CD4-positive, alpha-beta T cell treated with Interleukin-4 for 1 hour (primary cell): ENCODE data around the gene TRPV6.

Source experiments
- DNase-seq, 2 donors: peaks; one replicate each; pipeline ENCODE4 v3.0.0-alpha.2; 2020 to 2022

Gene TRPV6

DNA sequence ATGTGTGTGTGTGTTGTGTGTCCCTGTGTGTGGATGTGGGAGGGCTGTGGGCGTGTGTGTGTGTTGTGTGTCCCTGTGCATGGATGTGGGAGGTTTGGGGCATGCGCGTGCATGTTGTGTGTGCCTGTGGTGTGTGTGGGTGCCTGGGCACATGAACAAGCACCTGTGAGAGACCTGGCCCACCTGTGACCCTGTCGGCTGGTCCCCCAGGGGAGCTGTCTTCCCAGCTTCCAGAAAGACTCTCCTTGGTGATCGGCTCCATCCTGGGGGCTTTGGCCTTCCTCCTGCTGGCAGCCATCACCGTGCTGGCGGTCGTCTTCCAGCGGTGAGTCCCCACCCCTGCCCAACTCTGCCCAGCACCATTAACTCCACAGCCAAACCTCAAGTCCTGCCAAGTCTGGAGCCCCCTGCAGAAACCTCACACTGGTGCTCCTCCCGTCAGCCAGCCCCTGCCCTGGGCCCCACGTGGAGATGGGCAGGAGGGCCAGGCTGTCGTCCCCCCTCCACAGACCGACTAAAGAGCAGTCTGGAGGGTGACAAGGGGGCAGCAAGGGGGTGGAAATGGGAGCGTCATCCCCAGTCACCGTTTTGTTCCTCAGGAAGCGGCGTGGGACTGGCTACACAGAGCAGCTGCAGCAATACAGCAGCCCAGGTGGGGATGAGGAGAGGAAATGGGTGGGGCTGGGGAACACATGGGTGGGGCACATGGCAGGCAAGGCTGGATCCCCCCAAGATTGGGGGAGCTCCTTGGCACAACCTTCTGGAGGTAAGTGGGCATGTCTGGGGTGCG is 18.0 kb downstream of the TRPV6 start:
- no peak for DNase-seq

GRCh38 chr7:142867097-142867378 is 18.5 kb downstream of the TRPV6 start:
- no peak for DNase-seq

GRCh38 chr7:142866361-142867096 is 19.0 kb downstream of the TRPV6 start:
- DNase-seq: peak in 1 of 2 donors; percentile 23

GRCh38 chr7:142865766-142866165 is 19.8 kb downstream of the TRPV6 start:
- no peak for DNase-seq

DNA sequence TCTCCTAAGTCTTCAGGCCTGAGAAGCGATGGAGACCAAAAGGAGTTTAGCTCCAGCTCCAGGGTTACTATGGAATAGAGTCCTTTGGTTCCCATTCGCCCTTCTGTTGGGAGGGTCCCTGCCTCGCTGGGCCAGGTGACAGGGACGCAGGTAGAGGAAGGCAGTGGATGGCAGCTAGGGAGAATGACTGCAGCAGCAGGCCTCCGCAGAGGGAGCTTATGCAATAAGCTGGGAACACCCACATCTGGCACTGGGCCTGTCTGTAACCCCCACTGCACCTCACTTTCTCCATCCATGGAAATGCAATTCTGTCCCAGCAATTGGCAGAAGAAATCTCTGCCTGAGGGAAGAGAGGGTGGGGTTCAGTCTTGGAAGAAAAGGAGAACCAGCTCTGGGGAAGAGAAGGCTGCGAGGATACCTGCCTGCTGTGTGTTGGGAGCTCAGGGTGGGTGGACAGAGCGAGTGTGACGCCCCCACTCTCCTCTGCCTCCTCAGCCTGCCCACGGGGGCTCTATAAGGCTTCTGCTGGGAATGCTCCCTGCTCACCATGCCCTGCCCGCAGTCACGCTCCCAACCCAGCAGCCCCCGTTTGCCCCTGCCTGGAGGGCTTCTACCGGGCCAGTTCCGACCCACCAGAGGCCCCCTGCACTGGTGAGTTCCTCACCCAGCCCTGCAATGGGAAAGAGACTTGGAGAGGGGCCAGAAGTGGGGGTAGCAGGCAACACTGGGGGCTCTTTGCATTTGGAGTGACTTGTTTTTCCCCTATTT is 20.4 kb downstream of the TRPV6 start:
- no peak for DNase-seq

GRCh38 chr7:142863891-142864685 is 21.5 kb downstream of the TRPV6 start:
- DNase-seq: no peak

DNA sequence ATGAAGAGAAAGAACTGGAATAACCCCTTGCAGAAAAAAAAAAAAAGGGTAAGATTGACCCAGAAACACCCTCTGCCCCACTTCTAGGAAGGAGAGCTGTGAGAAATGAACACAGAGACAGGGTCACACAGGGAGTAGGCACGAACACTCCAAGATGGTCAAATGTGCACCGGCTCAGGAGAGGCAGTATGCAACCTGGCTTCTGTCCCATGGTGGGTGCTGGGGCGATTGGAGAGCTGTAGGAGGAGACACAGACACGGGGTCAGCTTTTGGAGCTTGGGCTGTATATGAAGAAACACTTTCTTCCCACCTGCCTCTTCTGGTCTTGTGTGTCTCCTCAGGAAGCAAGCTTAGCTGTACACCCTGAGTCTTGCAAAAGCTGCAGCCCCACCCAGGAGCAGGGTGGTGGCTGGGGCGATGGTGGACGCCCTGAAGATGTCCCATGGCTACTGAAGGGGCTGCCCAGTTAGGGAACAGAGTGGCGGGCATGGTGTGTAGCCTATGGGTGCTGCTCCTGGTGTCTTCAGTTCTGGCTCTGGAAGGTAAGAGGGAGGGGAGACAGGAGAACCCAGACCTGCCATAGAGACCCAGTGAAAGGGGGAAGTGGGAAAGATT is 22.7 kb downstream of the TRPV6 start:
- no peak for DNase-seq

DNA sequence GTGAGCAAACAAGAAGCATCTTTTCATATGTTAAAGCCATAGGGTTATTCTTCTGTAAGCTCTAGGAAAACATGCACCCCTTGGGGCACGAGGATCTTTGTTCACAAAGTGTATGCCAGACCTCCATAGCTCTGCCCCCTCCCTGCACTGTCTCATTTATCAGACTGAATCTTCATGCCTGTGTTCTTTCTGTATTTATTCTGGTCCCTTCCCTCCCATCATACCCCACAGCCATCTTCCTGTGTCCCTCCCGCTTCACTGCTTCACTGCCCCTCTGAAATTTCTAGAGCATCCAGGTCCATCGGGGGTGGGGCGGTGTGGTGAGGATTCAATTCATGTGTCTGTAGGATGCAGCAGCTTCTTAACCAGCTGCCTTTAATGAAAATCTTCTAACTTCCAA is 23.2 kb downstream of the TRPV6 start:
- DNase-seq: no peak

GRCh38 chr7:142860968-142861367 is 24.6 kb downstream of the TRPV6 start:
- no peak for DNase-seq

DNA sequence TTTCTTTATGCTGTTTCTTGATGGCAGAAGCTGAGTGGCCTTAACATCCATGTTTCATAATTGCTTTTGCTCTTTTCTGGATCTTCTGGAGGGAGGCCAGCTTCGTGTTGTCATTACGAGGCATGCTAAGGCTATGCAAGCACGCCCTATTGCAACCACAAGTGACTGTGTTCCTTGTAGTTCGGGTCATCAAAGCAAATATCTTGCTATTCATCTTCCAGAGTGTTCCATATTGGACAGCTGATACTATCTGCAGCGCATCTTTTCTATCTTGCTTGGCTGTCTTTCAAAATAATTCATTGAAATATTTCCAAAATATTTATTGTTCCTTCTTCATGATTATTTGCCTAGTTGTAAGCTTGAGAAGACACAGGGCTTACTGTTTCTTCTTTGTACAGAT is 25.7 kb downstream of the TRPV6 start:
- DNase-seq: no peak

DNA sequence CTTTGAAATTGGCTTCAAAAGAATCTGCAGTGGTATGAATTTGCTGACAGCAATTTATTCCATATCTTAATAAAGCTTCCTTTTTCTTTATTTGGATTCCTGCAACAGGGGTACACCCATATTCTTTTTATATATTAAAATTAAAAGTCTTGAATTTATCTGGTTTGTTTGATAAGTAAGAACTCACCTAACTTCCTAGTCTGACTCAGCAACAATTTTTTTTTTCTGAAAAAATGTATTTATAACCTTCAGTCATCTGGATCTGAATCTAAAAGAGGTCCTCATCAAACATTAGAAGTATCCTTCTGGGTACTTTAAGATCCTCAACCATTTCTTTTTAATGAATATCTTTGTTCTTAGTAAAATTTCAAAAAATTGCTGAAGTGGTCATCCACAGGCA is 26.1 kb downstream of the TRPV6 start:
- DNase-seq: no peak

- DNase-seq: no peak
These were observed 27.9 kb downstream of the TRPV6 start for GRCh38 chr7:142857625-142858024.

DNA sequence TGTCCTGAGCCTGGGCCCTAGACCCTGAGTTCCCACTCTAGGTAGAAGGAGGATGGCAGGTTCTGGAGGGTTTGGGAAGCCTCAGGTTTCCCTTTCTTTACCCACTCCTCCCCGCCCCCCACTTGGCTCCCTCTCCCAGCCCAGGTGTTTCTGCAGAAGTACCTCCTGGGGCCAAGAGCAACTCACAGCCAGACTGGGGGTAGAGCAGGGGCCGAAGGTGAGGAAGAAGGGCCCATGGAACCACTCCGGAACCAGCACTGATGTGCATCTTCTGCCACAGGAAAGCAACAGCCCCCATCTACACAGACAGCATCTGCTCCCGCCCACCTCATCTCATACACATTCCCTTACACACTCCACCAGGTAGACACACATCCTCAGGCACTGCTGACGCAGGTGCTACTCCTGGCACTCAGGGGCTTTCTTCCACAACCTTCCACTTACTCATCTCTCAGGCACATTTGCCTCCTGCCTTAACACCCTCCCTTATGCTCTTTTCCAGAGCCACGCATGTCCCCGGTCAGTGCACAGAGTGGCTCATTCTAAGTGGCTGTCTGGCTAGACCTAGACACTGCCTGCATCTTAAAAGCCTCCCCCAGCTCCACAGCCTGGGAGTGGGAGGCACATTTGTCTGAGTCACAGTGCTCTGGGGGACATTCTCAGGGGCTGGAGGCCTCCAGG is 28.8 kb downstream of the TRPV6 start:
- no peak for DNase-seq

DNA sequence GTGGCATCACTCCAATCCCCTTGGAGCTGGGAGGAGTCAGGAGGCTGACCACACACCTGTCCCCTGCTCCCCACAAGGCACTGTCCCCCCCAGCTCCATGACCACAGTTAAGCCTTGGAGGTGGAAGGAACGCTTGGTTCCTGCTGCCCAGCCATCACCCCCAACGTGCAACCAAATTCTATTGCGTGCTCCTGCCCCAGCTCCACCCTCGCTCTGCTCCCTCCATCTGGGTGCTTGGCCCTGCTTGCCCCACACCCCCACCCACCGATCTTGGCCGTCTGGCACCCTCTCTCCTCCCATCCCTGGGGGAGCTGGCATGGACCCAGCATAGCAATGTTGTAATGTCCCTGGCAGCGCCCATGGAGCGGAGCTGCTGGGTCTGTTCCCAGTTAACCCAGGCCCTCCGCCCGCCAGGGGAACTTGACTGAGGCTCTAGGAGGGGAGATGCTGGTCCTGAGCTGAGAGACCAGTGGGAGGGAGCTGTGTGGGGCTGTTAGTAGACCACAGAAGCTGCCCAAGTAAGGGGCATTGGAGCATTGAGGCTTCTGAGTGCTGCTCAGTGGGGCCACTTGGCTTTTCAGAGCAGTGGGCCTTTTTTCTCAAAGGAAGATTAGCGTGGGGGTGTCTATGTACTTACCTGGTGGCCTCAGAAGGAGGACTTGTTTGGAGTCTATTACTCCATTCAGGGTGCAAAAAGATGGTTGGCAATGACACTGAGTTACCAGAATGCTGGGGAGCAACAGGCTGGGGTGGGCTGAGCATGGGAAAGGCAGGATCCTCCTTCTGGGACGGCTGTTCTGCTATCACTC is 29.6 kb downstream of the TRPV6 start:
- DNase-seq: no peak

DNA sequence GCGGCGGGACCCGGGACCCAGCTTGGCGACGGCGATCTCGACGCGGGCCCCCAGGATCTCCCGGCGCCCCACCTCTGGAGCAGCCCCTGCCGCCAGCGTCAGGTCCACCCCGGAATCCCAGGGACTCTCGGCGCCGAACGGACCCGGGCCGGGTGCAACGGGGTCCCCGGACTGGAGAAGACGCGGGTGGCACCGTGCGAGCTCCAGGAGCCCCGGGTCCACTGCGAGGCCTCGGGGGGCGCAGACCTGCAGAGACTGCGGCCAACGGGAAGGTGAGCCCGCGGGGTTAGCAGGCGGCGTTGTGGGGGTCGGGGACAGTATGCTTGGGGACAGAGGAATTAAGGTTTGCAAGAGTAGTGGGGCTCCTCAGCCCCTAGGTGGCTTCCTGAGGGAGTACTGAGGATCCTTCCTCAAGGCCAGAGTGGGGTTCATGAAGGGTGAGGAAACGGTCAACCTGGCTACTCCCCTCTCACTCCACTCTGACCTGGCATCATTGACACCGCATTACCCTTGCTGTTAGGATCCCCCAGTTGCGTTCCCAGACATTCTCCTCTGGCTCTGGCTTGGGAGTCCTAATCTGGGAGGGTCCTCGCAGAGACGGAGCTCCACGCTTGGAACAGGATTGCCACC is 30.3 kb downstream of the TRPV6 start:
- DNase-seq: no peak

DNA sequence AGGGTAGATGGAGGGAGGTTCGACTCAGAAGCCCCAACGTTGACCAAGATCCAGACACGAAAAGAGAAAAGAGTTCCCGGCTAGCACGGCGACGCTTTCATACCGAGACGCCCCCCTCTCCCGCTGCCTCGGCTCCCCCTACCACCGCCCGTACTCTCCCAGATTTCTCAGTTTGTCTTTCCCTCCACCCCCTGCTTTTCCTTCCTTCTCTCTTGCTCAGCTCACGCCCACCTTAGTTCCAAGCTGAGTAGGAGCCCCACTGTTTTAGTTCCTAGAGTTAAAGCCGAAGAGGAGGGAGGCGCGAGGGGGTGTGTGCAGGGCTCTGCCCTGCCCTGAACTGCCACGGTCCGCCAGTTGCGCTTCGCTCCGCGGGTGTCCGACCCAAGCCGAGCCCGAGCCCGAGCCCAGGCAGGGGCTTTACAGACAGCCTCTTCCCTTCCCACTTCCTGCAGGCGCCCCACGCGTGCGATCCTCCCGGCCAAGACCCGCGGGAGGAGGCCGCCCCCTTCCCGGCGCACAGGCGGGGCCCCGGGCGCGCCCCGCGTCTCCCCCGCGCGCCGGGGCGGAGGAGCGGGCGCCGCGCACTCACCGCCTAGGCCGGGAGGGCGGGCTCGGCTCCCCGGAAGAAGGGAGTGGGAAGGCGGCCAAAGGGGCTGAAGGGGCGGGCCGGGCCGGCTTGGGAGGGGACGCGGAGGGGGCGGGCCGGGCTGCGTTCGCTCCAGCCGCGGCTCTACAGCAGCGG is 31.0 kb downstream of the TRPV6 start, which contains the start of gene EPHB6:
Gene EPHB6 (plus strand): TSS at position 705 of the 742 bp plus-strand sequence. CDS start 8,152 bp downstream, outside the sequence.
- DNase-seq: peak; percentile 30 to 62

- DNase-seq: peak; percentile 72 to 73
These were observed 31.7 kb downstream of the TRPV6 start for GRCh38 chr7:142853739-142854371.

DNA sequence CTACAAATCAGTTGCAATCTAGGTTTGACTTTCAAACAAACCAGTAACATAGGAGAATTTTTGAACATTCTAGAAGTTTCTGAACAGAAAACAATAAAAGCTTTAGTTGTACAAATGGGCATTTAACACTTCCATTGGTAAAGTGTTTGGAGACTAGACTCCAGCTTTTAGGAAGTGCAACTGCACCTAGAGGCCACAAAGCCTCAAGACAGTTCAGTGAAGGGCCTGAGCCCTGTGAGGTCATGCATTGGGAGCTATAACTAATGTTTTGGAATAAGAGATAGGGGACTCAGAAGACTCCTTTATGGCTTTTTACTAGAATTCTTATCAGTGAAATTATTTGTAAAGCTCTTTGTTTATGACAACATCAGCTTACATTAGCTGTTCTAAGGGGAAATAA is 33.6 kb downstream of the TRPV6 start:
- DNase-seq: no peak

- DNase-seq: no peak
These were observed 34.3 kb downstream of the TRPV6 start for GRCh38 chr7:142851269-142851668.
